ENCODE results near the gene ZNF414. TPM values are rescaled to one million over a fixed set of nuclear protein-coding genes. Genes with fewer than 3 reads are reported as not detected.

ZNF414 gene
- total and polyA plus RNA-seq, 9 of the 15 experiments (the other 6 are each of a cell fraction or from before 2014, with no cell fraction given): 0.03 to 27.2 (median 2.2) TPM; not detected in 2

- TF ChIP-seq, protein P1, sequence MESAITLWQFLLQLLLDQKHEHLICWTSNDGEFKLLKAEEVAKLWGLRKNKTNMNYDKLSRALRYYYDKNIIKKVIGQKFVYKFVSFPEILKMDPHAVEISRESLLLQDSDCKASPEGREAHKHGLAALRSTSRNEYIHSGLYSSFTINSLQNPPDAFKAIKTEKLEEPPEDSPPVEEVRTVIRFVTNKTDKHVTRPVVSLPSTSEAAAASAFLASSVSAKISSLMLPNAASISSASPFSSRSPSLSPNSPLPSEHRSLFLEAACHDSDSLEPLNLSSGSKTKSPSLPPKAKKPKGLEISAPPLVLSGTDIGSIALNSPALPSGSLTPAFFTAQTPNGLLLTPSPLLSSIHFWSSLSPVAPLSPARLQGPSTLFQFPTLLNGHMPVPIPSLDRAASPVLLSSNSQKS (CRISPR knock-in tag; IDR thresholded peaks at IDR 0.05): no peak
These were observed 19.8 kb downstream of the ZNF414 start (continued) for GRCh38 chr19:8494158-8494557.

GRCh38 chr19:8491574-8491973 is 22.4 kb downstream of the ZNF414 start:
- ATAC-seq: no peak
- in situ Hi-C loops (cut with MboI) (no loop called here), intact Hi-C loops (cut with micrococcal nuclease) (no loop called here)
- CTCF ChIA-PET (ENCODE audit: low intra/inter-chr PET ratio): interaction anchor here (0.6 kb wide), 1 partner anchor 31 kb away, joined by 3 read pairs; no protein-coding TSS in a partner anchor
- Histone ChIP-seq H3K4me2 (ENCODE audit: insufficient read depth, low read length) (no peak overlapping the region), H3K4me3 (no peak overlapping the region), H2AFZ (ENCODE audit: low read depth, low read length) (no peak overlapping the region), H3K27ac (ENCODE audit: extremely low read depth, low read depth, low read length) (no peak overlapping the region), H3K79me2 (ENCODE audit: control insufficient read depth, insufficient read depth, low read length) (no peaks in the 10 kb centered on the region), H3K36me3 (ENCODE audit: control insufficient read depth, insufficient read depth, low read length) (peaks cover 25% of the 10 kb centered on the region; the same call in 2 of the 3 replicates), H3K9ac (ENCODE audit: insufficient read depth in 1 of 2, low read depth in 2 of 2, low read length in 2 of 2) (peak overlapping the region in 1 of 2 experiments; percentile 20; a peak in 1 of 4 replicates), H3K4me1 (replicated peaks in 1 of 2; ENCODE audit: control insufficient read depth in 2 of 2, insufficient read depth in 2 of 2, low read length in 2 of 2) (peaks cover 0 to 13% of the 10 kb centered on the region in 2 experiments; a peak in 2 of 5 replicates), H3K27me3 (ENCODE audit: control insufficient read depth in 2 of 2, insufficient read depth in 2 of 2, low read length in 2 of 2) (peaks cover 0 to 6% of the 10 kb centered on the region in 2 experiments; a peak in 1 of 5 replicates), H3K9me1 (ENCODE audit: control insufficient read depth, insufficient read depth, low read length) (no peaks in the 10 kb centered on the region), H3K9me3 (replicated peaks; ENCODE audit: control insufficient read depth, insufficient read depth, low read depth, low read length) (no peaks in the 10 kb centered on the region), H4K20me1 (replicated peaks; ENCODE audit: control insufficient read depth, insufficient read depth, low read length) (0 out of 2 replicates have a peak, but pooled peaks cover 6% of the 10 kb centered on the region)
- POLR2A ChIA-PET: no interaction called here
- no peak for FAIRE-seq
- WGBS (ENCODE audit: insufficient coverage, low coverage, missing lambda C conversion rate): 54% methylated on average over 6 of the region's 6 CpGs
- peak in 1 of 4 experiments; percentile 47 for DNase-seq (ENCODE audit: extremely low read depth in 1 of 4, low spot score in 3 of 4)
- BruUV-seq (replicated peaks): no TSS peak
- TF ChIP-seq ILK (tag; IDR thresholded peaks at IDR 0.05; ENCODE audit: borderline replicate concordance, low read depth) (no peak), HINFP (tag; conservative IDR thresholded peaks at IDR 0.05; ENCODE audit: low read depth) (no peak), RBM25 (IDR thresholded peaks at IDR 0.05; ENCODE audit: low read depth, low read length, severe bottlenecking) (peak; percentile 82), BCOR (IDR thresholded peaks at IDR 0.05) (0 out of 2 replicates have a peak, but pooled peaks have one; percentile 49), TAF7 (tag; IDR thresholded peaks at IDR 0.05) (no peak), ZNF444 (CRISPR knock-in tag; IDR thresholded peaks at IDR 0.05) (no peak), PTBP1 (IDR thresholded peaks at IDR 0.05; ENCODE audit: low read depth, low read length) (0 out of 2 replicates have a peak, but pooled peaks have one; percentile 50)

Data from K562 (cell line).